Loucy (cell line): ENCODE measurements around the gene GASK1A.

Experiments
- H2AFZ ChIP-seq: fragments of 200-600 bp; sonication (generic); 2 replicates; pipeline ENCODE4 v1.6.0; 2016; ENCODE audit warnings: antibody characterized with exemption, mild to moderate bottlenecking, low read length, moderate library complexity
- H3F3A ChIP-seq: fragments of 200-600 bp; 2 replicates; pipeline ENCODE4 v1.6.0; 2016; ENCODE audit warnings: antibody characterized with exemption, low read depth, mild to moderate bottlenecking
- H3K27me3 ChIP-seq: fragments of 200-600 bp; sonication (generic); 2 replicates; pipeline ENCODE4 v1.6.1; 2014; ENCODE audit warnings: low read length, mild to moderate bottlenecking; ENCODE audit not compliant: insufficient read depth, poor library complexity, severe bottlenecking
- H3K36me3 ChIP-seq: fragments of 200-600 bp; sonication (generic); 2 replicates; pipeline ENCODE4 v1.6.1; 2016; ENCODE audit warnings: low read length; ENCODE audit not compliant: insufficient read depth
- H3K4me1 ChIP-seq: fragments of 200-600 bp; sonication (generic); 2 replicates; pipeline ENCODE4 v1.5.1; 2014; ENCODE audit warnings: low read length, mild to moderate bottlenecking; ENCODE audit not compliant: insufficient read depth, poor library complexity, severe bottlenecking
- H3K4me2 ChIP-seq: fragments of 200-600 bp; sonication (generic); 2 replicates; pipeline ENCODE4 v1.6.0; 2014; ENCODE audit warnings: antibody characterized with exemption, low read length, low read depth, mild to moderate bottlenecking; ENCODE audit not compliant: poor library complexity, severe bottlenecking
- H3K4me3 ChIP-seq: fragments of 200-600 bp; sonication (generic); 2 replicates; pipeline ENCODE4 v1.5.1; 2014; ENCODE audit warnings: low read length, mild to moderate bottlenecking, mixed read lengths; ENCODE audit not compliant: poor library complexity, severe bottlenecking
- H3K79me2 ChIP-seq: fragments of 200-600 bp; sonication (generic); 2 replicates; pipeline ENCODE4 v1.6.1; 2014; ENCODE audit warnings: low read length; ENCODE audit not compliant: insufficient read depth
- H3K9ac ChIP-seq: fragments of 200-600 bp; sonication (generic); 2 replicates; pipeline ENCODE4 v1.6.0; 2014; ENCODE audit warnings: mild to moderate bottlenecking, low read depth, low read length, moderate library complexity; ENCODE audit not compliant: poor library complexity, severe bottlenecking
- H3K9me2 ChIP-seq: fragments of 200-600 bp; sonication (generic); replicated peaks from 2 replicates; pipeline ENCODE4 v1.6.1; 2016; ENCODE audit warnings: low read depth, low read length, mixed read lengths
- H3K9me3 ChIP-seq: fragments of 200-600 bp; sonication (generic); 2 replicates; pipeline ENCODE4 v1.6.1; 2014; ENCODE audit warnings: mild to moderate bottlenecking, antibody characterized with exemption, low read length, low read depth; ENCODE audit not compliant: insufficient read depth
- H4K20me1 ChIP-seq: fragments of 200-600 bp; sonication (generic); 2 replicates; pipeline ENCODE4 v1.6.0; 2014; ENCODE audit warnings: antibody characterized with exemption, low read length, mild to moderate bottlenecking; ENCODE audit not compliant: insufficient read depth, poor library complexity, severe bottlenecking
- CTCF ChIP-seq: fragments of 200-600 bp; sonication (generic); conservative IDR thresholded peaks from 2 replicates; pipeline ENCODE4 v1.5.1; 2014; ENCODE audit warnings: mild to moderate bottlenecking, antibody characterized with exemption, low read length
- EZH2phosphoT487 ChIP-seq: fragments of 200-600 bp; IDR thresholded peaks from 2 replicates; pipeline ENCODE4 v1.6.1; 2018; ENCODE audit warnings: antibody characterized with exemption, mild to moderate bottlenecking, moderate library complexity, borderline replicate concordance

The GASK1A gene

GRCh38 chr3:43096761-43097160, 117.7 kb downstream of the GASK1A start:
- H3K79me2 ChIP-seq = no peaks in the 10 kb centered on the region
- H3K4me3 ChIP-seq = no peak overlapping the region
- H3F3A ChIP-seq = no peaks in the 10 kb centered on the region
- TF ChIP-seq EZH2phosphoT487 (no peak), CTCF (no peak)
- H3K4me2 ChIP-seq = no peak overlapping the region
- H4K20me1 ChIP-seq = no peaks in the 10 kb centered on the region
- H3K27me3 ChIP-seq = no peaks in the 10 kb centered on the region
- no peak overlapping the region for H3K9ac ChIP-seq
- H3K4me1 ChIP-seq = no peaks in the 10 kb centered on the region
- no peaks in the 10 kb centered on the region for H3K9me2 ChIP-seq
- H3K9me3 ChIP-seq = no peaks in the 10 kb centered on the region
- H2AFZ ChIP-seq = no peak overlapping the region
- no peaks in the 10 kb centered on the region for H3K36me3 ChIP-seq

GRCh38 chr3:43097400-43098080, 118.4 kb downstream of the GASK1A start:
- Histone ChIP-seq H3K9me2 (no peaks in the 10 kb centered on the region), H4K20me1 (no peaks in the 10 kb centered on the region), H3F3A (no peaks in the 10 kb centered on the region), H3K4me3 (no peak overlapping the region), H3K9ac (no peak overlapping the region), H3K79me2 (0 out of 2 replicates have a peak, but pooled peaks cover 3% of the 10 kb centered on the region), H3K4me1 (peaks cover 1% of the 10 kb centered on the region), H3K4me2 (no peak overlapping the region), H3K36me3 (no peaks in the 10 kb centered on the region), H3K27me3 (no peaks in the 10 kb centered on the region), H3K9me3 (no peaks in the 10 kb centered on the region), H2AFZ (no peak overlapping the region)
- TF ChIP-seq EZH2phosphoT487 (no peak), CTCF (no peak)

- Histone ChIP-seq H3K9ac (no peak overlapping the region), H3K79me2 (0 out of 2 replicates have a peak, but pooled peaks cover 3% of the 10 kb centered on the region), H3K27me3 (no peaks in the 10 kb centered on the region), H3F3A (no peaks in the 10 kb centered on the region), H2AFZ (no peak overlapping the region), H3K36me3 (no peaks in the 10 kb centered on the region), H3K4me2 (no peak overlapping the region), H3K4me1 (peaks cover 12% of the 10 kb centered on the region), H4K20me1 (no peaks in the 10 kb centered on the region), H3K4me3 (no peak overlapping the region), H3K9me3 (no peaks in the 10 kb centered on the region), H3K9me2 (no peaks in the 10 kb centered on the region)
- TF ChIP-seq CTCF = no peak
- no peak for TF ChIP-seq EZH2phosphoT487
Measured at GRCh38 chr3:43098761-43099160, 119.7 kb downstream of the GASK1A start.
